AG04449 (cell line): ENCODE results near the gene C12orf75.

Experiments
- CTCF ChIA-PET: fragments of 350-600 bp; formaldehyde crosslinking; extraction: SDS; loops from one replicate; lab custom pipeline; 2021; ENCODE audit warnings: antibody characterized with exemption; lab: Yijun Ruan, JAX
- POLR2A ChIA-PET: fragments of 400-600, 350-600 bp; formaldehyde crosslinking; extraction: SDS; loops from one replicate; lab custom pipeline; 2020; ENCODE audit warnings: antibody characterized with exemption, inconsistent platforms; lab: Yijun Ruan, JAX
- DNase-seq: peaks from one replicate; pipeline ENCODE4 v3.0.0-alpha.2; 2010; ENCODE audit warnings: low read depth, low spot score
- H3K4me3 ChIP-seq: 2 replicates; pipeline ENCODE4 v1.5.1; 2011; ENCODE audit warnings: low read depth, mild to moderate bottlenecking, control low read depth, low read length
- TF ChIP-seq, protein P1 (sequence below): IDR thresholded peaks from one replicate; pipeline ENCODE4 v1.5.1; 2011; ENCODE audit warnings: mild to moderate bottlenecking, moderate library complexity, low read length, control low read depth, inconsistent platforms; ENCODE audit not compliant: insufficient read depth; ENCODE audit errors: missing control alignments

Gene C12orf75

DNA sequence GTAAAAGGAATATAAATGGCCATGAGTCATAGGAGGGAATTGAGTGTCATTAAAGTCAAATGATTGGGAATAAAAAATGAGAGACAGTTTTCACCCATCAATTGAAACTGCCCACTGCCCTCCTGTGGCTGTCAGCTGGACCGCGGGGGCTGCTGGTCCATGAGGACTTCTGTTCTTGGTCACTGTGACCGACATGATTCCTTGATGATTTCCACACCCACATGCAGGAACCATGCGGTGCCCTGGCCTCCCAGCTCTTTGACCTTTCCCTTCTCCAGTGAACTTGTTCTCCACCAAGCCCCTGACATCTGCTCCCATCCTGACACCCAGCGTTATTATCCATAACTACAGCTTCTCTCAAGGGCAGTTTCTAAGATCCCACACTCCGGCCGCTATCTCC is 48.4 kb downstream of the C12orf75 start:
- POLR2A ChIA-PET: no interaction called here
- TF ChIP-seq, protein P1, sequence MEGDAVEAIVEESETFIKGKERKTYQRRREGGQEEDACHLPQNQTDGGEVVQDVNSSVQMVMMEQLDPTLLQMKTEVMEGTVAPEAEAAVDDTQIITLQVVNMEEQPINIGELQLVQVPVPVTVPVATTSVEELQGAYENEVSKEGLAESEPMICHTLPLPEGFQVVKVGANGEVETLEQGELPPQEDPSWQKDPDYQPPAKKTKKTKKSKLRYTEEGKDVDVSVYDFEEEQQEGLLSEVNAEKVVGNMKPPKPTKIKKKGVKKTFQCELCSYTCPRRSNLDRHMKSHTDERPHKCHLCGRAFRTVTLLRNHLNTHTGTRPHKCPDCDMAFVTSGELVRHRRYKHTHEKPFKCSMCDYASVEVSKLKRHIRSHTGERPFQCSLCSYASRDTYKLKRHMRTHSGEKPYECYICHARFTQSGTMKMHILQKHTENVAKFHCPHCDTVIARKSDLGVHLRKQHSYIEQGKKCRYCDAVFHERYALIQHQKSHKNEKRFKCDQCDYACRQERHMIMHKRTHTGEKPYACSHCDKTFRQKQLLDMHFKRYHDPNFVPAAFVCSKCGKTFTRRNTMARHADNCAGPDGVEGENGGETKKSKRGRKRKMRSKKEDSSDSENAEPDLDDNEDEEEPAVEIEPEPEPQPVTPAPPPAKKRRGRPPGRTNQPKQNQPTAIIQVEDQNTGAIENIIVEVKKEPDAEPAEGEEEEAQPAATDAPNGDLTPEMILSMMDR: peak; percentile 22
- CTCF ChIA-PET: interaction anchor here (1.4 to 2.1 kb wide), 3 partner anchors 10 to 31 kb away, joined by 3 to 10 read pairs (median 6); no protein-coding TSS in a partner anchor
- DNase-seq: no peak
- H3K4me3 ChIP-seq: no peak overlapping the region

DNA sequence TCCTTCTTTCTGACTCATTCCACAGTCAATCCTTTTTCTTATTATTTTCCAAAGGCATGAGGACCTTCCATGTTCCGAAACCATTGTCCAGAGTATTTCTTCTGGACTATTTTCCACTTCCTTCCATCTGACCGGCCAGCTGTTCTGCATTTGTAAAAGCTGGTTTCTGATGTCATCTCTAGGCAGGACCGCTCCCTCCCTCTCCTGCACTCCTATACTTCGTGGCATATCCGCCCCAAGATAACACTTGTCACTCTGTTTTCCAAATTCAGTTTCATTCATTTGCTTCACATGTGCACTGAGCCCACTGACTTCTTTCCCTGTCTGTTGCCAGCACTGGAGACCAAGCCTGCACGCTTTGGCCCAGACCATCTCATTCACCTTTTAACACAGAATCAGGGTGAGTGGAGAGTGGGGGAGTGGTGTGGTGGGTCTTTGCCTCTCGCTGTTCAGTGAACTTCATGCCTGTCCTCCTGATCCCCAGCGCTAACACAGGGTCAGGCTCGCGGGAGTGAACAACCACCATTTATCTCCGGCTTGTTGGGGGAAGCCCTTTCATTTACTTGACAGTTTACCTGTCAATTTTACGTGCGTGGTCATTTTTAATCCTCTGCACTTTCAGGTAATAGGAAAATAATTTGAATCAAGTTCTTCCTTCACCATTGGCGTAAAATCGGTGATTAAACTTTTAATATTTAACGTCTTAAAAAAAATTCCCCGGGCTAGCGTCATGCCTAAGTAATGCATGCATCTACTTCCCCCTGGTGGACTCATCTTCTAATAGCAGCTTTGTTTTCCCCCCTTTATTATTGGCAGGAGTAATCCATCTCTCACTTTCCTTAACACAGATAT is 52.5 kb downstream of the C12orf75 start:
- TF ChIP-seq, protein P1: peak; percentile 47
- peak; percentile 21 for DNase-seq
- ChIA-PET POLR2A (interaction anchor here (0.6 to 0.8 kb wide), 3 partner anchors 64 to 181 kb away, joined by 3 to 4 read pairs (median 3); no protein-coding TSS in a partner anchor), CTCF (interaction anchor here (0.5 to 3.2 kb wide), 26 partner anchors 9 to 222 kb away, joined by 3 to 15 read pairs (median 4); no protein-coding TSS in a partner anchor)
- H3K4me3 ChIP-seq: peak overlapping the region; percentile 1; the same call in 1 of the 2 replicates

DNA sequence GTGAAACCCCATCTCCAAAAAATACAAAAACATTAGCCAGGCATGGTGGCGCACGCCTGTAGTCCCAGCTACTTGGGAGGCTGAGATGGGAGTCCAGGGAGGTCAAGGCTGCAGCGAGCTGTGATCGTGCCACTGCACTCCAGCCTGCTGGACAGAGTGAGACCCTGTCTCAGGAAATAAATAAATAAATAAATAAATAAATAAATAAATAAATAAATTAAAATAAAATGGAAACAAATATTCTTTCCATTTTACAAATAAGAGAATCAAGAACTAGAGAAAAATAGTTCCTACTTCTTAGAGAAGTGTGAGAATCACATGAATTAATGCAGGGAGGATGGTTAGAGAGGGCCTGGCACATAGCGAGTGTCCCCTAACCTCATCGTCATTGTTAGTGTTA is 53.7 kb downstream of the C12orf75 start:
- no peak for DNase-seq
- ChIA-PET POLR2A (no interaction called here), CTCF (interaction anchor here (0.6 to 3.2 kb wide), 20 partner anchors 9 to 194 kb away, joined by 3 to 15 read pairs (median 4); no protein-coding TSS in a partner anchor)
- TF ChIP-seq, protein P1: no peak
- no peak overlapping the region for H3K4me3 ChIP-seq

DNA sequence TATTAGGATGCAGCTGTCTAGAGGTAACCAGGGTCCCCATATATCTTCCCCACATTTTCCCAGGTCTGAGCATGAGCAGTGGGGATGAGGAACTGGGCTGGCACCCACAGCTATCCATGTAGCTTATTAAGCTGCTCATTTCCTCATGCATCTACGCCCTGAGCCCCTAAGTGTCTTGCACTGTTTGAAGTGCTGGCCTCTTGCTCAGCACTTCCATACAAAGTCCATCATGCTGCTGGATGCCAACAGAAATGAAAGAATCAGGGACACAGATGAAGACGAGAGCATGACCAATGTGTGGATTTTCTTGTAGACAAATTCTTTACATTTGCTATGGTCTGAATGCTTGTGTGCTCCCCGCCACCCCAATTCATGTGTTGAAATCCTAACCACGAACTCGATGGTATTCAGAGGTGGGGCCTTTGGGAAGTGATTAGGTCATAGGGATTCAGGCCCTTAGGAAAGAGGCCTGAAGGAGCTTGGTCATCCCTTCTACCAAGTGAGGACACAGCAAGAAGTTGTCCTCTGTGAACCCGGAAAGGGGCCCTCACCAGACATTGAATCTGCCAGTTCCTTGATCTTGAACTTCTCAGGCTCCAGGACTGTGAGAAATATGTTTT is 54.5 kb downstream of the C12orf75 start:
- TF ChIP-seq, protein P1: no peak
- CTCF ChIA-PET: interaction anchor here (0.6 to 3.0 kb wide), 14 partner anchors 11 to 195 kb away, joined by 3 to 15 read pairs (median 4); partner anchors contain the start of gene APPL2
- POLR2A ChIA-PET: no interaction called here
- H3K4me3 ChIP-seq: no peak overlapping the region
- peak; percentile 69 for DNase-seq

DNA sequence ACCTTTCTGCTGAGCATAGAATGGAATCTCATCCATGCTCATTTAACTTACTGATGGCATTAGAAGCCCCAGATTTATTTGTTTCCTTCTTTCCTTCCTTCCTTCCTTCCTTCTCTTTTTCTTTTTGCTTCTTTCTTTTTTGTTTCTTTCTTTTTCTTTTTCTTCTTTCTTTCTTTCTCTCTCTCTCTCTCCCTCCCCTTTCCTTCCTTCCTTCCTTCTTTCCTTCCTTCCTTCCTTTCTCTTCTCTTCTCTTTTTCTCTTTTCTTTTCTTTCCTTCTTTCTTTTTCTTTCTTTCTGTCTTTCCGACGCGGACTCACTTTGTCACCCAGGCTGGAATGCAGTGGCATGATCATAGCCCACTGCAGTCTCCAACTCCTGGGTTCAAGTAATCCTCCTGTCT is 55.9 kb downstream of the C12orf75 start:
- CTCF ChIA-PET: interaction anchor here (1.6 kb wide), 1 partner anchor 14 kb away, joined by 3 read pairs; no protein-coding TSS in a partner anchor
- no peak for DNase-seq
- H3K4me3 ChIP-seq: no peak overlapping the region
- TF ChIP-seq, protein P1: no peak
- POLR2A ChIA-PET: no interaction called here
